ENCODE data around the gene CDH13.

DNA sequence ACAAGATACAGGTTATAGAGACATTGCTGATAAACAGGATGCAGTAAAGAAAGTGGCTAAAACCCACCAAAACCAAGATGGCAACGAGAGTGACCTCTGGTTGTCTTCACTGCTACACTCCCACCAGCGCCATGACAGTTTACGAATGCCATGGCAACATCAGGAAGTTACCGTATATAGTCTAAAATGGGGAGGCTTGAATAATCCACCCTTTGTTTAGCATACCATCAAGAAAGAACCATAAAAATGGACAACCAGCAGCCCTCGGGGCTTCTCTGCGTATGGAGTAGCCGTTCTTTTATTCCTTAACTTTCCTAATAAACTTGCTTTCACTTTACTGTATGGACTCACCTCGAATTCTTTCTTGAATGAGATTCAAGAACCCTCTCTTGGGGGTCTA lies 21.7 kb upstream of the CDH13 start:
- TF ChIP-seq, protein P1, sequence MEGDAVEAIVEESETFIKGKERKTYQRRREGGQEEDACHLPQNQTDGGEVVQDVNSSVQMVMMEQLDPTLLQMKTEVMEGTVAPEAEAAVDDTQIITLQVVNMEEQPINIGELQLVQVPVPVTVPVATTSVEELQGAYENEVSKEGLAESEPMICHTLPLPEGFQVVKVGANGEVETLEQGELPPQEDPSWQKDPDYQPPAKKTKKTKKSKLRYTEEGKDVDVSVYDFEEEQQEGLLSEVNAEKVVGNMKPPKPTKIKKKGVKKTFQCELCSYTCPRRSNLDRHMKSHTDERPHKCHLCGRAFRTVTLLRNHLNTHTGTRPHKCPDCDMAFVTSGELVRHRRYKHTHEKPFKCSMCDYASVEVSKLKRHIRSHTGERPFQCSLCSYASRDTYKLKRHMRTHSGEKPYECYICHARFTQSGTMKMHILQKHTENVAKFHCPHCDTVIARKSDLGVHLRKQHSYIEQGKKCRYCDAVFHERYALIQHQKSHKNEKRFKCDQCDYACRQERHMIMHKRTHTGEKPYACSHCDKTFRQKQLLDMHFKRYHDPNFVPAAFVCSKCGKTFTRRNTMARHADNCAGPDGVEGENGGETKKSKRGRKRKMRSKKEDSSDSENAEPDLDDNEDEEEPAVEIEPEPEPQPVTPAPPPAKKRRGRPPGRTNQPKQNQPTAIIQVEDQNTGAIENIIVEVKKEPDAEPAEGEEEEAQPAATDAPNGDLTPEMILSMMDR (IDR thresholded peaks at IDR 0.05) = no peak
- TF ChIP-seq ZFX (IDR thresholded peaks at IDR 0.05; ENCODE audit: borderline replicate concordance) = no peak
